ACC112 (cell line): Measurements from ENCODE around the gene MAP3K8.

Experiments
- H2AFZ ChIP-seq: fragments of 200-600 bp; sonication (generic); one replicate; pipeline ENCODE4 v1.6.0; 2017; ENCODE audit warnings: antibody characterized with exemption, low read length; ENCODE audit not compliant: unreplicated experiment
- H3K27ac ChIP-seq: fragments of 200-600 bp; sonication (generic); 2 replicates; pipeline ENCODE4 v1.5.1; 2014; ENCODE audit warnings: low read depth, mild to moderate bottlenecking, antibody characterized with exemption, low read length, moderate library complexity
- H3K27me3 ChIP-seq: fragments of 200-600 bp; sonication (generic); 2 replicates; pipeline ENCODE4 v1.6.1; 2014; ENCODE audit warnings: mild to moderate bottlenecking, antibody characterized with exemption, low read length, moderate library complexity, mixed read lengths; ENCODE audit not compliant: insufficient read depth
- H3K36me3 ChIP-seq: fragments of 200-600 bp; sonication (generic); 2 replicates; pipeline ENCODE4 v1.6.1; 2016; ENCODE audit warnings: mild to moderate bottlenecking, antibody characterized with exemption, low read length, moderate library complexity, mixed read lengths; ENCODE audit not compliant: insufficient read depth
- H3K4me1 ChIP-seq: fragments of 200-600 bp; sonication (generic); one replicate; pipeline ENCODE4 v1.6.1; 2016; ENCODE audit warnings: low read length, mixed read lengths; ENCODE audit not compliant: insufficient read depth, unreplicated experiment, control insufficient read depth
- H3K4me3 ChIP-seq: fragments of 200-600 bp; sonication (generic); 2 replicates; pipeline ENCODE4 v1.5.1; 2014; ENCODE audit warnings: mild to moderate bottlenecking, low read depth, low read length
- H3K79me2 ChIP-seq: fragments of 200-600 bp; sonication (generic); one replicate; pipeline ENCODE4 v1.6.0; 2016; ENCODE audit warnings: low read length; ENCODE audit not compliant: control insufficient read depth, unreplicated experiment, insufficient read depth

MAP3K8 gene

DNA sequence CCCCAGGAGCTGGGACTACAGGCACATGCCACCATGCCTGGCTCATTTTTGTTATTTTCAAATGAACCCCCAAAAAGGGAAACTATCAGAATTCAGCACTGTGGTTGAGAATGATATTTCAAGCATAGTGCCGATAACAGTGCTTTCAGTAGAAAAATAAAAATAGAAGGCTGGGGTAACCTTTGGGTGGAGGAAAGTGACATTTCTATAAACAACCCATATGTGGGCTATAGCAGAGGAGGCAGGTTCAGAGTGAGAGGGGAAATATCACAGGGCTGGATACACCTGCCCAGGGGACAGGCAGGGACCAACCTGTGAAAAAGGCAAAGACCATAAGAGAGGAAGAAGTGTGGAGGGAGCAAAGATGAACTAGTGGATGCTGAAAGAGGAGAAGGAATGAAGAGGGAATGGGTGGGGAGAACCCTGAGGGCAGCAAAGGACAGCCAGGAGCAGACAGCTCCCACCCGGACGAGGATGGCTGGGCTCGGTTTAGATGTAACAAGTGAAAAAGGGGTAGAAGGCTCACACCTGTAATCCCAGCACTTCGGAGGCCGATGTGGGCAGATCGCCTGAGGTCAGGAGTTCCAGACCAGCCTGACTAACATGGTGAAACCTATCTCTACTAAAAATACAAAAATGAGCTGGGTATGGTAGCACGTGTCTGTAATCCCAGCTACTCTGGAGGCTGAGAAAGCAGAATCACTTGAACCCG, 56.5 kb downstream of the MAP3K8 start:
- Histone ChIP-seq H3K27me3 (no peaks in the 10 kb centered on the region), H3K79me2 (no peaks in the 10 kb centered on the region), H2AFZ (no peak overlapping the region), H3K4me1 (peaks cover 29% of the 10 kb centered on the region), H3K4me3 (no peak overlapping the region), H3K27ac (no peak overlapping the region), H3K36me3 (no peaks in the 10 kb centered on the region)

DNA sequence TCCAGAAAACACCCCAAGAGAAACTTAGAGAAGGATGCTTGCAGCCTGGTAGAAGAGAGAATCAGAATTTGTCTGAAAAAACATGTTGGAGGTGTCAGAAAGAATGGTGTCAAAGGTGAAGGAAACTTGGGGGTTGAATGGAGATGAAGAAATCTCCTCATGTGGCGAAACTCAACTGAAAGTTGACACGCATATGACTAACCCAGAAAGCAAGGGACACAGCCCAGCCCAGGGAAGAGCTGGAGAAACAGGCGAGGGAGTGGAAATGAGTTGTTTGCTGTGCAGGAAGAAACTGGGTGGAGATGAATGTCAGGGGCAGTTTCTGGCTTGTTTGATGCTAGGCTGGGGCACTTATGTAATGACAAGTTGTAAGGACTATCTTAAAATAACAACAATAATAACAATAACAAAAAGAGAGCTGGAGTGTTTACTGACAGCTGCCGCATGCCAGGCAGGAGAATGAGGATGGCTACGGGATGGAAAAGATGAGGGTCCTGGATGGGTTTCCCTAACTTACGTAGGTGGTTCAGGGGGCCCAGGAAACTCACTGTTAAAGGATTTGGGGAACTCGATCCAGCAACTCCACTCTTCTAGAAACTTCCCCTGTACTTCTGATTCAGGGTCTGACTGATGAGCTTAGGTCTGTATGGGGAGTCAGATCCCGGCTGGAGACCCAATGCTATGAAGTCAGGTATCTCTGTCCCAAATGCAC, 57.4 kb downstream of the MAP3K8 start:
- no peak overlapping the region for H2AFZ ChIP-seq
- H3K4me3 ChIP-seq: no peak overlapping the region
- H3K27me3 ChIP-seq: no peaks in the 10 kb centered on the region
- peaks cover 29% of the 10 kb centered on the region for H3K4me1 ChIP-seq
- no peaks in the 10 kb centered on the region for H3K79me2 ChIP-seq
- H3K27ac ChIP-seq: no peak overlapping the region
- H3K36me3 ChIP-seq: no peaks in the 10 kb centered on the region

DNA sequence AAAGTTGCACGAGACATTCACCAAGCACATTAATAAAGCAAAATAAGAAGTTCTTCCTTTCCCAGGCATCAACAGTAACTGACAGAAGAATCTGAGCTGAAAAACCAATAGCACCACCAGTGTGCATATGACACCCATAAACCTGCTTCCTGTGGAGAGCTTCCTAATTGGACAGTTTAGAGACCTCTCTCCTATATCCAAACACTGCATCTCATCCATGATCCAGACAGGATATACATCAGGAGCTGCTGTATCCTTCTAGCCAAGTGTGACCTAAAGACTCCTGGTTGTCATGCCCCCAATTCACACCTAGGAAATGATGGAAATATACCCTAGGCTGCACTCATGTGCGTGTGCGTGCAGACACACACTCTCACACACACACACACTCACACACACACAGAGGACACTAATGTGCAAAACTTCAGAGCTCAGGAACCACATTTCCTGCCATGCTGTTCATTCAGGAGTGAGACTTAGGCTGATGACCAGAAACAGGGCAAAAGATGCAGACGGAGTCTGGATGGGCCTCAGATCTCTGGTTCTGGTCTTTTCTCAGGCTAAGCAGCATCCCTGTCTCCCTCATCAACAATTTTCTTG, 58.0 kb downstream of the MAP3K8 start:
- H2AFZ ChIP-seq: no peak overlapping the region
- no peaks in the 10 kb centered on the region for H3K79me2 ChIP-seq
- no peak overlapping the region for H3K27ac ChIP-seq
- H3K4me1 ChIP-seq: peaks cover 29% of the 10 kb centered on the region
- H3K4me3 ChIP-seq: no peak overlapping the region
- no peaks in the 10 kb centered on the region for H3K27me3 ChIP-seq
- no peaks in the 10 kb centered on the region for H3K36me3 ChIP-seq

DNA sequence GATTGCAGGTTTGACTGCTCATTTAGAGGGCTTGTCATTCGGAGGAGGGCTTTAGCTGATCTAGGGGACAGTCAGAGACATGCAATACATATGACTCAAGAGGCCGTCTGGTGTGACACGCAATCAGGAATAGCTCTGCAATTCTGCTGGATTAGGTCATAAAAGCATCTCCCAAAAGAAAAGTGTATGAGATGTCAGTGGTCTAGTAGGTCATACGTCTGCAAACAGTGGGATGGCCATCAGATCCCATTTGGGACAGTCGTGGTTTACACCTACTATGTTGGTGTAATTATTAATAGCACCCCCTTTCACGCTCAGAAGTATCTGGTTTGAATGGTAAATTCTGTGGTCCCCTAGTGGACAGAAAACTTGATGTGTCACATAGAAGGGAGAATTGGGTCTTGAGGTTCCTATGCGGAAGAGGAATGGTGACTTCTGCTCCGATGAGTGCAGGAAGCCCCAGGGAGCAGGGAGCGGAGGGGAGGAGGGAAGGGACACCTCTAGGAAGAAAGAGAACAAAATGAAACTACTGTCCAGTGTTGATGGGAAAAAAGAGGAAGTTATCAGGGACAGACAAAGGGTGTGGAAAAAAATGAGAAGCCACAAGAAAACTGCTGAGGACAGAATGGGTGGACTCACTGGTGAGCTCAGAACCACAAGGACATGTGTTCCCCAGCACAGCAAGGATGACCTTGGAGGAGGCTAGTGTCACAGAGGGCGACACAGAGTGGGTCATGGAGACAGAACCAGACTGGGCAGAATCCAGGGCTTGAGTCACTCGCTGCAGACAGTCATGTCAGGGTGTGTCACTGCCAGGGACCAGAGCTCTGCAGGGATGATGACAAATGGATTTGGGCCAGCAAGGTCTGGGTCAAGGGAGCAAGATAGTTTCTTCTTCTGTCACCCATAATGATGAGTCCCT, 59.9 kb downstream of the MAP3K8 start:
- H3K27ac ChIP-seq: peak overlapping the region; percentile 23; the same call in 1 of the 2 replicates

DNA sequence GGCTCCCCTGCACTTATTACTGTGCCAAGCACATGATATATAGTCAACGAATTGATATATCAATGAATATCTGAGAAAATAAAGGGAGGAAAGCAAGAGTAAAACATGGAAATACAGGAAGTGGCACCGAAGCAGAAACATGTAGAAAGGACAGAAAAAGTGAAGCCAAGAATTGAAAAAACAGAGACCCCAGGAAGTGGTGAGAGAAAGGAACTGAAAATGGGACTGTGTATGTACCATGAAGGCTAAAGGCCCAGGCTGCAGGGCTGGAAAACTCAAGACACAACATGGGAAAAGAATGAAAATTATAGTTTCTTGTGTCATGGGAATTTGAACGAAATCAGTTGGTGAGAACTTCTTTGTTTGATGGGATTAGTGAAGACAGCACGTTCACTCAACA, 60.6 kb downstream of the MAP3K8 start:
- H3K27me3 ChIP-seq: no peaks in the 10 kb centered on the region
- no peak overlapping the region for H3K4me3 ChIP-seq
- H3K4me1 ChIP-seq: peaks cover 29% of the 10 kb centered on the region
- no peak overlapping the region for H3K27ac ChIP-seq
- H3K36me3 ChIP-seq: no peaks in the 10 kb centered on the region
- H2AFZ ChIP-seq: no peak overlapping the region
- no peaks in the 10 kb centered on the region for H3K79me2 ChIP-seq

More for the DNA sequence above, 59.9 kb downstream of the MAP3K8 start:
- no peak overlapping the region for H3K4me3 ChIP-seq
- no peaks in the 10 kb centered on the region for H3K79me2 ChIP-seq
- no peak overlapping the region for H2AFZ ChIP-seq
- peaks cover 29% of the 10 kb centered on the region for H3K4me1 ChIP-seq
- no peaks in the 10 kb centered on the region for H3K36me3 ChIP-seq
- no peaks in the 10 kb centered on the region for H3K27me3 ChIP-seq

DNA sequence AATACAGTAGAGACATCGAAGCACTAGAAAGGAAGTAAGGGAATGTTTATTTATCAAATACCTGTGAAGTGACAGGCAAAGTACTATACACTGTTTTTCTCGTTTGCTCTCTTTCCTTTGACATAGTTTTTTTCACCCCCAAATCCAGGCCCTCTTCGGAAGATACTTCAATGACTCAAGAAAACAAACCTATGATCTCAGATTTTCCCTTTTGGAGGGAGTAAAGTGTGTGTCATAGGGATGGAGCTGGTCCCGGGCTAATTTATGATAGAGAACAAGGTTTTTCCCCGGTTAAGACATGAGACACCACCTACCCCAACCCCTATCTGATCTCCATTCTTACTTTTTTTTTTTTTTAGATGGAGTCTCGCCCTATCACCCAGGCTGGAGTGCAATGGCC, 61.7 kb downstream of the MAP3K8 start:
- H3K27me3 ChIP-seq: no peaks in the 10 kb centered on the region
- no peak overlapping the region for H3K4me3 ChIP-seq
- H3K36me3 ChIP-seq: no peaks in the 10 kb centered on the region
- peaks cover 29% of the 10 kb centered on the region for H3K4me1 ChIP-seq
- H2AFZ ChIP-seq: no peak overlapping the region
- H3K27ac ChIP-seq: no peak overlapping the region
- H3K79me2 ChIP-seq: no peaks in the 10 kb centered on the region

DNA sequence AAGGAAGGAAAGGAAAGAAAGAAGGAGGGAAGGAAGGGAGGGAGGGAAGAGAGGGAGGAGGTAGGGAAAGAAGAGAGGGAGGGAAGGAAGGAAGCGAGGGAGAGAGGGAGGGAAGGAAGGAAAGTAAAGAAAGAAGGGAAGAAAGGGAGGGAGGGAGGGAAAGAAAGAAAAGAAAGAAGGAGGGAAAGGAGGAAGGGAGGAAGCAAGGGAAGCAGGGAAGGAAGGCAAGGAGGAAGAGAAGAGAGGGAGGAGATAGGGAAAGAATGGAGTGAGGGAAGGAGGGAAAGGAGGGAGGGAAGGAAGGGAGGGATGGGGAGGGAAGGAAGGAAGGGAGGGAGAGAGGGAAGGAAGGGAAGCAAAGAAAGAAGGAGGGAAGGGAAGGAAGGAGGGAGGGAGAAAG, 65.8 kb downstream of the MAP3K8 start:
- Histone ChIP-seq H2AFZ (no peak overlapping the region), H3K4me3 (no peak overlapping the region), H3K27me3 (peaks cover 3% of the 10 kb centered on the region; the same call in 1 of the 2 replicates), H3K79me2 (no peaks in the 10 kb centered on the region), H3K4me1 (no peaks in the 10 kb centered on the region), H3K27ac (no peak overlapping the region), H3K36me3 (no peaks in the 10 kb centered on the region)

DNA sequence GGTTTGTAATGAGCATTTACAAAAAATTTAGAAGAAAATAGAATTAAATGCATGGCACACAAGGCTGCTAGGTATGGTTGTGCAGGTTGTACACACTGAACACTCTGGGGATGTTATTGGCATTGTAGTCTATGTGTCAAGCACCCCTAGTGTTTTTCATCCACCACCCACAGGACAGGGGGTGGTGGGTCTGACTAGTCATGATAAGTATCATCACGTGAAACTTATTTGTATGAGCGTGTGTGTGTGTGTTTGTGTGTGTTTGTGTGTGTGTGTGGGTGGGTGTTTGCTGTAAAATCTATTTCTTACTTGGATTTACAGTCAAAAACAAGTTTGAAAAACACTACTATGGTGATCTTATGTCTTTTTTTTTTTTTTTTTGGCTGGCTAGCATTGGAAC, 66.5 kb downstream of the MAP3K8 start:
- Histone ChIP-seq H3K27me3 (peaks cover 3% of the 10 kb centered on the region; the same call in 1 of the 2 replicates), H3K4me3 (no peak overlapping the region), H3K27ac (no peak overlapping the region), H3K36me3 (no peaks in the 10 kb centered on the region), H2AFZ (no peak overlapping the region), H3K4me1 (no peaks in the 10 kb centered on the region), H3K79me2 (no peaks in the 10 kb centered on the region)

DNA sequence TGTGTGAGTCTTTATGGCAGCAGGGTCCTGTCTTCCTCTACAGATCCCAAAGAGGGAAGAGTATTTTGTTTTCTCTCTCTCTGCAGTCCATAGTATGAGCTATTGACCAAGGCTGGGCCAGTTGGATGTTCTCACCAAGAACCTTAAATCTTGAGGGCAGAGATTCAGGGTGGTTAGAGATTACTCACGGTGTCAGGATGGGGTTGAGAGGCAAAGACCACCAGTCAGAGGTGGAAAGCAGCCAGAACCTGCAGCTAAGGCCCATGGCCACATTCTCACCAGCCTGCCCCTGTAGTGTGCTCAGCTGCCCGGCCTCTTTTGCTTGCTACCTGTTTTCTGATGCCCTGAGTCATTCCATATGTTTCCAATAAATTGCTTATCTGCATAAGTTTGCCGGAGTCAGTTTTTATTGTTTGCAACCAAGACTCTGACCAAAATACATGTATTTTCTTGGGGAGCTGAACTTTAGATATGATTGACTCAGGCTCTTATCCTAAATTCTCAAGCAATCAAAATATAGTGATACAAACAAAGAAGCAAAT, 67.0 kb downstream of the MAP3K8 start:
- Histone ChIP-seq H3K4me1 (no peaks in the 10 kb centered on the region), H3K27me3 (peaks cover 3% of the 10 kb centered on the region; the same call in 1 of the 2 replicates), H2AFZ (no peak overlapping the region), H3K27ac (no peak overlapping the region), H3K36me3 (no peaks in the 10 kb centered on the region), H3K79me2 (no peaks in the 10 kb centered on the region), H3K4me3 (no peak overlapping the region)
